IMR-90 (cell line): Measurements from ENCODE around the gene RHOT1. TPM values are rescaled to one million over a fixed set of nuclear protein-coding genes. Genes with fewer than 3 reads are reported as not detected.

Experiments
- ATAC-seq: fragments of 200-7000 bp; cut with Tn5 transposase; 2 replicates; pipeline ENCODE4 v1.9.1; 2020; ENCODE audit warnings: low read depth, mild to moderate bottlenecking, moderate library complexity
- BruUV-seq: library from RNA; stranded (reverse); fragments of 400-500 nt; replicated peaks from 2 replicates; lab custom pipeline; 2021; lab: Mats Ljungman, UMichigan
- CTCF ChIA-PET: fragments of 300-600 bp; formaldehyde crosslinking; extraction: SDS; loops from one replicate; lab custom pipeline; 2021; ENCODE audit warnings: antibody characterized with exemption; lab: Yijun Ruan, JAX
- POLR2A ChIA-PET: fragments of 300-600 bp; sonication (Branson Sonifier 250); formaldehyde crosslinking; loops from one replicate; lab custom pipeline; 2022; ENCODE audit warnings: antibody characterized with exemption; ENCODE audit not compliant: unreplicated experiment; lab: Charles Lee
- DNase-seq: peaks from one replicate; pipeline ENCODE4 v3.0.0; 2013
- H2AFZ ChIP-seq: replicated peaks from 2 replicates; pipeline ENCODE3; 2013; ENCODE audit warnings: low read length, mild to moderate bottlenecking; ENCODE audit not compliant: poor library complexity
- H2AK5ac ChIP-seq: 2 replicates; pipeline ENCODE4 v1.6.1; 2013; ENCODE audit warnings: low read depth, low read length, inconsistent platforms
- H2AK9ac ChIP-seq: replicated peaks from 2 replicates; pipeline ENCODE3; 2013; ENCODE audit warnings: mild to moderate bottlenecking, low read depth, low read length, moderate library complexity; ENCODE audit not compliant: poor library complexity
- H2BK120ac ChIP-seq: 2 replicates; pipeline ENCODE4 v1.6.1; 2013; ENCODE audit warnings: low read depth, low read length, inconsistent platforms
- H2BK15ac ChIP-seq: 3 replicates; pipeline ENCODE4 v1.6.1; 2013; ENCODE audit warnings: low read depth, low read length, inconsistent platforms
- H2BK20ac ChIP-seq: 2 replicates; pipeline ENCODE4 v1.6.1; 2013; ENCODE audit warnings: low read depth, mild to moderate bottlenecking, inconsistent platforms, low read length, moderate library complexity
- H2BK5ac ChIP-seq: 2 replicates; pipeline ENCODE4 v1.6.1; 2013; ENCODE audit warnings: mild to moderate bottlenecking, low read depth, low read length, inconsistent platforms; ENCODE audit not compliant: poor library complexity, severe bottlenecking
- H3K14ac ChIP-seq: replicated peaks from 2 replicates; pipeline ENCODE4 v1.6.1; 2013; ENCODE audit warnings: low read depth, low read length, inconsistent platforms
- H3K18ac ChIP-seq: 2 replicates; pipeline ENCODE4 v1.6.1; 2013; ENCODE audit warnings: low read depth, low read length, control low read depth
- H3K23ac ChIP-seq: 2 replicates; pipeline ENCODE4 v1.6.1; 2013; ENCODE audit warnings: low read depth, low read length, inconsistent platforms
- H3K27ac ChIP-seq: 2 replicates; pipeline ENCODE4 v1.5.1; 2013; ENCODE audit warnings: mild to moderate bottlenecking, control low read depth, low read length; ENCODE audit not compliant: insufficient read depth
- H3K27me3 ChIP-seq: 2 replicates; pipeline ENCODE4 v1.6.1; 2013; ENCODE audit warnings: low read length; ENCODE audit not compliant: control insufficient read depth, insufficient read depth
- H3K36me3 ChIP-seq: 2 replicates; pipeline ENCODE4 v1.6.1; 2013; ENCODE audit warnings: low read length, mixed read lengths; ENCODE audit not compliant: control insufficient read depth, insufficient read depth
- H3K4ac ChIP-seq: 2 replicates; pipeline ENCODE4 v1.6.1; 2013; ENCODE audit warnings: low read depth, low read length, inconsistent platforms
- H3K4me1 ChIP-seq: 2 replicates; pipeline ENCODE4 v1.6.1; 2013; ENCODE audit warnings: low read length, mixed read lengths; ENCODE audit not compliant: control insufficient read depth, insufficient read depth
- H3K4me2 ChIP-seq: 2 replicates; pipeline ENCODE4 v1.6.1; 2013; ENCODE audit warnings: low read depth, mild to moderate bottlenecking, control low read depth, low read length, moderate library complexity
- H3K4me3 ChIP-seq: 2 replicates; pipeline ENCODE4 v1.5.1; 2013; ENCODE audit warnings: low read depth, mild to moderate bottlenecking, control low read depth, low read length, moderate library complexity; ENCODE audit not compliant: insufficient read depth
- H3K56ac ChIP-seq: 2 replicates; pipeline ENCODE4 v1.6.1; 2013; ENCODE audit warnings: low read length, inconsistent platforms; ENCODE audit not compliant: insufficient read depth; ENCODE audit errors: extremely low read depth
- H3K79me1 ChIP-seq, 2 experiments: 2 replicates each; pipeline ENCODE4 v1.6.1; 2013; ENCODE audit warnings: low read length in 2 of 2, inconsistent platforms in 1 of 2, low read depth in 1 of 2
- H3K9ac ChIP-seq: 2 replicates; pipeline ENCODE4 v1.6.1; 2013; ENCODE audit warnings: low read depth, low read length, control low read depth
- H3K9me1 ChIP-seq: 2 replicates; pipeline ENCODE4 v1.6.1; 2013; ENCODE audit warnings: low read length, inconsistent platforms; ENCODE audit not compliant: insufficient read depth
- H3K9me3 ChIP-seq: 2 replicates; pipeline ENCODE4 v1.6.1; 2013; ENCODE audit warnings: low read length; ENCODE audit not compliant: control insufficient read depth, insufficient read depth
- H4K20me1 ChIP-seq: 2 replicates; pipeline ENCODE4 v1.6.1; 2013; ENCODE audit warnings: low read length, inconsistent platforms; ENCODE audit not compliant: insufficient read depth
- H4K5ac ChIP-seq: 2 replicates; pipeline ENCODE4 v1.6.1; 2013; ENCODE audit warnings: mild to moderate bottlenecking, low read depth, low read length, control low read depth
- H4K8ac ChIP-seq, 2 experiments: 2 replicates each; pipeline ENCODE4 v1.6.1; 2013; ENCODE audit warnings: low read depth in 2 of 2, low read length in 2 of 2, control low read depth in 1 of 2, inconsistent platforms in 1 of 2
- H4K91ac ChIP-seq: 2 replicates; pipeline ENCODE4 v1.6.1; 2013; ENCODE audit warnings: low read depth, low read length, inconsistent platforms; ENCODE audit not compliant: insufficient read depth
- BHLHE40 ChIP-seq: fragments of 150-350 bp; IDR thresholded peaks from 2 replicates; pipeline ENCODE4 v1.6.1; 2016; ENCODE audit warnings: mild to moderate bottlenecking, low read depth, low read length
- CEBPB ChIP-seq: IDR thresholded peaks from 2 replicates; pipeline ENCODE4 v1.6.1; 2012; ENCODE audit warnings: low read depth, low read length, improper control_type of control experiment
- CHD1 ChIP-seq: IDR thresholded peaks from 2 replicates; pipeline ENCODE4 v1.6.1; 2012; ENCODE audit warnings: low read depth, low read length, improper control_type of control experiment
- CTCF ChIP-seq: conservative IDR thresholded peaks from 2 replicates; pipeline ENCODE4 v1.5.1; 2012; ENCODE audit warnings: mild to moderate bottlenecking, low read depth, low read length, improper control_type of control experiment
- ELK1 ChIP-seq: fragments of 150-350 bp; IDR thresholded peaks from 2 replicates; pipeline ENCODE4 v1.6.1; 2016; ENCODE audit warnings: low read depth, mild to moderate bottlenecking, low read length, moderate library complexity, borderline replicate concordance
- MAFK ChIP-seq: IDR thresholded peaks from 2 replicates; pipeline ENCODE4 v1.6.1; 2012; ENCODE audit warnings: low read depth, low read length, improper control_type of control experiment
- MAZ ChIP-seq: IDR thresholded peaks from 2 replicates; pipeline ENCODE4 v1.6.1; 2012; ENCODE audit warnings: low read depth, mild to moderate bottlenecking, low read length, improper control_type of control experiment, moderate library complexity, borderline replicate concordance
- MXI1 ChIP-seq: IDR thresholded peaks from 2 replicates; pipeline ENCODE4 v1.6.1; 2012; ENCODE audit warnings: low read depth, mild to moderate bottlenecking, low read length, moderate library complexity, borderline replicate concordance
- NFE2L2 ChIP-seq: fragments of 150-350 bp; IDR thresholded peaks from 2 replicates; pipeline ENCODE4 v1.6.1; 2016; ENCODE audit warnings: low read depth, mild to moderate bottlenecking, low read length
- POLR2A ChIP-seq: IDR thresholded peaks from 2 replicates; pipeline ENCODE4 v1.6.1; 2012; ENCODE audit warnings: mild to moderate bottlenecking, low read depth, low read length
- RAD21 ChIP-seq: IDR thresholded peaks from 2 replicates; pipeline ENCODE4 v1.6.1; 2012; ENCODE audit warnings: low read length, improper control_type of control experiment
- RFX5 ChIP-seq: IDR thresholded peaks from 2 replicates; pipeline ENCODE4 v1.8.0; 2012; ENCODE audit warnings: low read depth, mild to moderate bottlenecking, low read length, moderate library complexity
- SMC3 ChIP-seq: fragments of 150-350 bp; IDR thresholded peaks from 2 replicates; pipeline ENCODE4 v1.6.1; 2016; ENCODE audit warnings: low read depth, mild to moderate bottlenecking, antibody characterized with exemption, low read length, moderate library complexity
- USF2 ChIP-seq: fragments of 150-350 bp; IDR thresholded peaks from 2 replicates; pipeline ENCODE4 v1.6.1; 2017; ENCODE audit warnings: mild to moderate bottlenecking, antibody characterized with exemption, low read length, low read depth
- whole genome bisulfite sequencing, 2 experiments: methylation state at CpG; one replicate each; pipeline versions ENCODE4 v1.1.5 to v1.1.7; 2013; ENCODE audit warnings: missing lambda C conversion rate in 2 of 2; ENCODE audit not compliant: insufficient read length in 1 of 2; ENCODE audit errors: extremely low coverage in 2 of 2; 5-methylcytosine and 5-hydroxymethylcytosine counted together
- dilution Hi-C: fragments of 300-500 bp; cut with HindIII; formaldehyde crosslinking; loops from one replicate; pipeline ENCODE4 v1.14.3; 2018; ENCODE audit warnings: low sequenced_read_pairs; ENCODE audit not compliant: unreplicated experiment
- in situ Hi-C: fragments of 300-500 bp; cut with MboI; formaldehyde crosslinking; loops from 3 replicates; pipeline ENCODE4 v1.14.3; 2019; ENCODE audit warnings: low sequenced_read_pairs, inconsistent platforms, mixed read lengths
- intact Hi-C: fragments of 100-400 bp; cut with micrococcal nuclease; formaldehyde crosslinking; loops from 2 replicates; pipeline ENCODE4 v1.10.0; 2022
- polyA plus RNA-seq, 3 experiments: library from polyadenylated mRNA; depleted of rRNA; stranded (reverse); fragments of >200 nt; gene quantifications; 2 replicates each; pipeline ENCODE4 v1.2.3, GENCODE V29; 2012; ENCODE audit warnings: low replicate concordance in 1 of 3
- total RNA-seq: library from RNA; depleted of rRNA; stranded (reverse); fragments of >200 nt; gene quantifications from 2 replicates; pipeline ENCODE4 v1.2.3, GENCODE V29; 2012

The RHOT1 gene
- total and polyA plus RNA-seq, 2 of the 4 experiments (the other 2 are of a cell fraction), result 27.4 to 27.6 TPM

- no TSS peak for BruUV-seq
- no peak overlapping the region for H3K4me2 ChIP-seq
- no peak overlapping the region for H3K18ac ChIP-seq
- no peak overlapping the region for H3K27ac ChIP-seq
- peaks cover 3 to 13% of the 10 kb centered on the region in 2 experiments; a peak in 2 of 4 replicates for H3K79me1 ChIP-seq
- no peak overlapping the region for H2BK20ac ChIP-seq
- DNase-seq, result no peak
- no peaks in the 10 kb centered on the region for H3K27me3 ChIP-seq
- no peak overlapping the region for H2AK5ac ChIP-seq
- H2BK5ac ChIP-seq, result no peak overlapping the region
- no peak overlapping the region for H3K23ac ChIP-seq
- H4K20me1 ChIP-seq, result no peaks in the 10 kb centered on the region
- H3K4me3 ChIP-seq, result no peak overlapping the region
- no peak overlapping the region for H4K5ac ChIP-seq
- H4K8ac ChIP-seq, result no peak overlapping the region
- peaks cover 9% of the 10 kb centered on the region for H3K4me1 ChIP-seq
- H3K9me1 ChIP-seq, result no peaks in the 10 kb centered on the region; the same call in 1 of the 2 replicates
- intact Hi-C loops, result no loop called here
- no peak overlapping the region for H3K4ac ChIP-seq
- no peak overlapping the region for H2BK120ac ChIP-seq
- H3K9ac ChIP-seq, result no peak overlapping the region
- no peaks in the 10 kb centered on the region for H3K9me3 ChIP-seq
- ChIA-PET CTCF (no interaction called here), POLR2A (no interaction called here)
- WGBS, 2 experiments, result no CpG with 5 or more reads among the region's 2 CpGs
- no peak overlapping the region for H2AK9ac ChIP-seq
- in situ Hi-C loops, result no loop called here
- no peak overlapping the region for H4K91ac ChIP-seq
- dilution Hi-C loops, result no loop called here
- no peak for ATAC-seq
- H2AFZ ChIP-seq, result no peak overlapping the region
- peaks cover 4% of the 10 kb centered on the region for H3K36me3 ChIP-seq
- H2BK15ac ChIP-seq, result no peak overlapping the region
- H3K56ac ChIP-seq, result no peak overlapping the region
- H3K14ac ChIP-seq, result no peak overlapping the region
- TF ChIP-seq CHD1 (no peak), MAZ (no peak), NFE2L2 (no peak), POLR2A (no peak), MXI1 (no peak), USF2 (no peak), CEBPB (no peak), CTCF (no peak), SMC3 (no peak), RFX5 (no peak), BHLHE40 (no peak), ELK1 (no peak), RAD21 (no peak), MAFK (no peak)
Measured at GRCh38 chr17:32189343-32189742, 47.0 kb downstream of the RHOT1 start.
